PFSK-1 (cell line): Measurements from ENCODE around the gene MATN1.

Source experiments
- FOXP2 ChIP-seq: optimal IDR thresholded peaks from 2 replicates; pipeline ENCODE3; 2011; ENCODE audit warnings: borderline replicate concordance, control low read depth, inconsistent platforms; ENCODE audit not compliant: insufficient read depth; ENCODE audit errors: extremely low read length, extremely low read depth
- POLR2AphosphoS5 ChIP-seq: IDR thresholded peaks from 2 replicates; pipeline ENCODE4 v1.6.1; 2012; ENCODE audit warnings: low read depth, mild to moderate bottlenecking, control low read depth, low read length, moderate library complexity
- REST ChIP-seq, 2 experiments: IDR thresholded peaks; 2 replicates each; pipeline versions ENCODE4 v1.6.1 to v1.8.0; 2011 to 2012; ENCODE audit warnings: low read depth in 2 of 2, low read length in 2 of 2, control low read depth in 1 of 2, inconsistent platforms in 1 of 2, mild to moderate bottlenecking in 1 of 2, moderate library complexity in 1 of 2; ENCODE audit not compliant: insufficient read depth in 1 of 2
- SIN3A ChIP-seq: IDR thresholded peaks from 2 replicates; pipeline ENCODE4 v1.6.1; 2012; ENCODE audit warnings: mild to moderate bottlenecking, low read length, moderate library complexity, borderline replicate concordance; ENCODE audit not compliant: insufficient read depth
- TAF1 ChIP-seq: IDR thresholded peaks from 2 replicates; pipeline ENCODE4 v1.6.1; 2012; ENCODE audit warnings: low read length, control low read depth, borderline replicate concordance; ENCODE audit not compliant: insufficient read depth

- TF ChIP-seq POLR2AphosphoS5 = no peak
- TF ChIP-seq REST (IDR thresholded peaks at IDR 0.05; ENCODE audit: insufficient read depth in 1 of 2, low read depth in 2 of 2, low read length in 2 of 2) = no peak
- TF ChIP-seq TAF1 = no peak
- no peak for TF ChIP-seq FOXP2
- TF ChIP-seq SIN3A = no peak
These were observed 25.5 kb upstream of the MATN1 start for GRCh38 chr1:30748699-30749401.
